ENCODE data around the gene USP44. TPM values are rescaled to one million over a fixed set of nuclear protein-coding genes. Genes with fewer than 3 reads are reported as not detected.

The USP44 gene
- total RNA-seq, 1 experiment from 2014 or later = 0.17 TPM

DNA sequence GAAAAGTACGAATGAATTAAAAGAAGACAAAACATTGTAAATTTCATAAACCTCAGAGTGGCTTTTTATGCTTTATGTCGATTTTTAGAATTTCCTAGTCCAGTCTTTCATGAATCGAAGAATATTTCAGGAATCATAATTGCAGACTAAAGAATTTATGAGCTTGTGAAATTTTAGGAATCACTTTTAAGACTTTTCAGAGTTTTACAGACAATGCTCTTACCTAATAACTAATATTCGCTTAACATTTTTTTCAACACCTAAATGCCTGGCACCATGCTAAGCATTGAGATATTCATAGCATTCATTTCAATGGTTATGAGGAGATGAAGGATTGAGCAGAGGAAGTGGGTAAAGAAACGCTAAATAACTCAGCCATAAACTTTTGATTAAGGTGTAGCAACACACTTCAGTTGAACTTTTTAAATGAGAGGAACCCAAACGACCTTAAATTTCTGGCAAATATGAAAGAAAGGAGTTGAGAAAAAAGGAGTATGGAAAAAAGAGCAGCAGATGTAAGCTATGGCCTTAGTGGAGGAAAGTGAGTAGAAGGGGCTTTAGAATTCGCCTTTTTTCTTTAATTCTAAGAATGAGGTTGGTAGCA, 739 bp upstream of the USP44 start:
- H2AFZ ChIP-seq (ENCODE audit: low read depth, low read length, poor library complexity, severe bottlenecking) = no peak overlapping the region
- no peak overlapping the region for H3K4me3 ChIP-seq (replicated peaks in 1 of 2; ENCODE audit: low read depth in 1 of 2, low read length in 2 of 2)
- no peak overlapping the region for H3K9ac ChIP-seq (ENCODE audit: low read length)
- no peak overlapping the region for H3K27ac ChIP-seq (ENCODE audit: low read depth, low read length)
- no peaks in the 10 kb centered on the region for H3K36me3 ChIP-seq (ENCODE audit: control insufficient read depth in 1 of 2, insufficient read depth in 2 of 2, low read length in 2 of 2)
- ATAC-seq = no peak
- intact Hi-C loops (cut with micrococcal nuclease) = no loop called here
- POLR2A ChIA-PET = no interaction called here
- no peaks in the 10 kb centered on the region for H3K9me2 ChIP-seq (ENCODE audit: insufficient read depth)
- no peaks in the 10 kb centered on the region for H3K4me1 ChIP-seq (ENCODE audit: control insufficient read depth in 1 of 2, insufficient read depth in 2 of 2, low read length in 2 of 2)
- H3K9me3 ChIP-seq (ENCODE audit: control insufficient read depth in 1 of 2, insufficient read depth in 1 of 2, low read depth in 1 of 2, low read length in 2 of 2) = no peaks in the 10 kb centered on the region; a peak in 2 of 4 replicates
- no peaks in the 10 kb centered on the region for H3K27me3 ChIP-seq (ENCODE audit: insufficient read depth, low read length)
- no peak for TF ChIP-seq EGR1 (IDR thresholded peaks at IDR 0.05; ENCODE audit: low read depth)
- no peak for TF ChIP-seq EZH2phosphoT487 (IDR thresholded peaks at IDR 0.05; ENCODE audit: borderline replicate concordance)
- no peak for TF ChIP-seq SIN3A (IDR thresholded peaks at IDR 0.05; ENCODE audit: low read depth)
- TF ChIP-seq, protein P1, sequence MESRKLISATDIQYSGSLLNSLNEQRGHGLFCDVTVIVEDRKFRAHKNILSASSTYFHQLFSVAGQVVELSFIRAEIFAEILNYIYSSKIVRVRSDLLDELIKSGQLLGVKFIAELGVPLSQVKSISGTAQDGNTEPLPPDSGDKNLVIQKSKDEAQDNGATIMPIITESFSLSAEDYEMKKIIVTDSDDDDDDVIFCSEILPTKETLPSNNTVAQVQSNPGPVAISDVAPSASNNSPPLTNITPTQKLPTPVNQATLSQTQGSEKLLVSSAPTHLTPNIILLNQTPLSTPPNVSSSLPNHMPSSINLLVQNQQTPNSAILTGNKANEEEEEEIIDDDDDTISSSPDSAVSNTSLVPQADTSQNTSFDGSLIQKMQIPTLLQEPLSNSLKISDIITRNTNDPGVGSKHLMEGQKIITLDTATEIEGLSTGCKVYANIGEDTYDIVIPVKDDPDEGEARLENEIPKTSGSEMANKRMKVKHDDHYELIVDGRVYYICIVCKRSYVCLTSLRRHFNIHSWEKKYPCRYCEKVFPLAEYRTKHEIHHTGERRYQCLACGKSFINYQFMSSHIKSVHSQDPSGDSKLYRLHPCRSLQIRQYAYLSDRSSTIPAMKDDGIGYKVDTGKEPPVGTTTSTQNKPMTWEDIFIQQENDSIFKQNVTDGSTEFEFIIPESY (IDR thresholded peaks at IDR 0.05; ENCODE audit: extremely low read depth, insufficient replicate concordance, low read length) = no peak
- TF ChIP-seq ELF1 (IDR thresholded peaks at IDR 0.05; ENCODE audit: borderline replicate concordance, low read depth) = no peak
- TF ChIP-seq MAX (IDR thresholded peaks at IDR 0.05) = no peak
- TF ChIP-seq POLR2AphosphoS5 (IDR thresholded peaks at IDR 0.05; ENCODE audit: low read depth, low read length) = no peak
- TF ChIP-seq CBX3 (IDR thresholded peaks at IDR 0.05; ENCODE audit: low read depth) = no peak
- TF ChIP-seq CEBPB (IDR thresholded peaks at IDR 0.05; ENCODE audit: low read depth) = no peak
- TF ChIP-seq ZFX (IDR thresholded peaks at IDR 0.05) = no peak
- no peak for TF ChIP-seq SP1 (IDR thresholded peaks at IDR 0.05; ENCODE audit: low read depth)
- no peak for TF ChIP-seq POLR2A (IDR thresholded peaks at IDR 0.05; ENCODE audit: borderline replicate concordance, extremely low read depth, insufficient read depth, insufficient read length)
- TF ChIP-seq CTCF (IDR thresholded peaks at IDR 0.05 in 2 of 3, conservative IDR thresholded peaks at IDR 0.05 in 1 of 3; ENCODE audit: borderline replicate concordance in 1 of 3, insufficient read depth in 1 of 3, low read depth in 2 of 3, low read length in 2 of 3) = no peak
- no peak for TF ChIP-seq SRF (IDR thresholded peaks at IDR 0.05; ENCODE audit: low read depth)
- TF ChIP-seq TCF7L2 (IDR thresholded peaks at IDR 0.05; ENCODE audit: borderline replicate concordance, extremely low read depth, insufficient read depth, insufficient read length) = no peak
- TF ChIP-seq, protein P2, sequence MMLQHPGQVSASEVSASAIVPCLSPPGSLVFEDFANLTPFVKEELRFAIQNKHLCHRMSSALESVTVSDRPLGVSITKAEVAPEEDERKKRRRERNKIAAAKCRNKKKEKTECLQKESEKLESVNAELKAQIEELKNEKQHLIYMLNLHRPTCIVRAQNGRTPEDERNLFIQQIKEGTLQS (IDR thresholded peaks at IDR 0.05) = no peak
- no peak for TF ChIP-seq FOSL1 (IDR thresholded peaks at IDR 0.05; ENCODE audit: low read depth)
- TF ChIP-seq, protein P3, sequence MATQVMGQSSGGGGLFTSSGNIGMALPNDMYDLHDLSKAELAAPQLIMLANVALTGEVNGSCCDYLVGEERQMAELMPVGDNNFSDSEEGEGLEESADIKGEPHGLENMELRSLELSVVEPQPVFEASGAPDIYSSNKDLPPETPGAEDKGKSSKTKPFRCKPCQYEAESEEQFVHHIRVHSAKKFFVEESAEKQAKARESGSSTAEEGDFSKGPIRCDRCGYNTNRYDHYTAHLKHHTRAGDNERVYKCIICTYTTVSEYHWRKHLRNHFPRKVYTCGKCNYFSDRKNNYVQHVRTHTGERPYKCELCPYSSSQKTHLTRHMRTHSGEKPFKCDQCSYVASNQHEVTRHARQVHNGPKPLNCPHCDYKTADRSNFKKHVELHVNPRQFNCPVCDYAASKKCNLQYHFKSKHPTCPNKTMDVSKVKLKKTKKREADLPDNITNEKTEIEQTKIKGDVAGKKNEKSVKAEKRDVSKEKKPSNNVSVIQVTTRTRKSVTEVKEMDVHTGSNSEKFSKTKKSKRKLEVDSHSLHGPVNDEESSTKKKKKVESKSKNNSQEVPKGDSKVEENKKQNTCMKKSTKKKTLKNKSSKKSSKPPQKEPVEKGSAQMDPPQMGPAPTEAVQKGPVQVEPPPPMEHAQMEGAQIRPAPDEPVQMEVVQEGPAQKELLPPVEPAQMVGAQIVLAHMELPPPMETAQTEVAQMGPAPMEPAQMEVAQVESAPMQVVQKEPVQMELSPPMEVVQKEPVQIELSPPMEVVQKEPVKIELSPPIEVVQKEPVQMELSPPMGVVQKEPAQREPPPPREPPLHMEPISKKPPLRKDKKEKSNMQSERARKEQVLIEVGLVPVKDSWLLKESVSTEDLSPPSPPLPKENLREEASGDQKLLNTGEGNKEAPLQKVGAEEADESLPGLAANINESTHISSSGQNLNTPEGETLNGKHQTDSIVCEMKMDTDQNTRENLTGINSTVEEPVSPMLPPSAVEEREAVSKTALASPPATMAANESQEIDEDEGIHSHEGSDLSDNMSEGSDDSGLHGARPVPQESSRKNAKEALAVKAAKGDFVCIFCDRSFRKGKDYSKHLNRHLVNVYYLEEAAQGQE (IDR thresholded peaks at IDR 0.05; ENCODE audit: low read depth) = no peak
- CTCF ChIA-PET = interaction anchor here (0.6 to 0.7 kb wide), 2 partner anchors 9 to 23 kb away, joined by 3 read pairs; no protein-coding TSS in a partner anchor
- DNase-seq (ENCODE audit: low read depth, low spot score) = no peak
- H3K79me2 ChIP-seq (ENCODE audit: insufficient read depth, low read length) = no peaks in the 10 kb centered on the region
- no peak overlapping the region for H3K4me2 ChIP-seq (ENCODE audit: low read length)
- H4K20me1 ChIP-seq (ENCODE audit: insufficient read depth) = no peaks in the 10 kb centered on the region
- RAD21 ChIA-PET (ENCODE audit: low non-redundant PET in 1 of 2, low total read pairs in 2 of 2, uncharacterized antibody in 2 of 2, unreplicated experiment in 2 of 2) = no interaction called here
- no TSS peak for BruUV-seq (replicated peaks)
